ENCODE measurements around the gene TGFBR3. TPM values are rescaled to one million over a fixed set of nuclear protein-coding genes. Genes with fewer than 3 reads are reported as not detected.

The TGFBR3 gene
- total RNA-seq, 1 donor from 2014 or later: 29.9 TPM

- Mint-ChIP-seq H3K4me1 (ENCODE audit: low read depth) (peaks cover 57% of the 10 kb centered on the region), H3K36me3 (ENCODE audit: low read depth) (peaks cover 57% of the 10 kb centered on the region), H3K27ac (peak overlapping the region; percentile 75), H3K9me3 (no peaks in the 10 kb centered on the region), H3K4me3 (ENCODE audit: low read depth) (no peak overlapping the region), H3K27me3 (ENCODE audit: low read depth) (no peaks in the 10 kb centered on the region)
- intact Hi-C loops (cut with micrococcal nuclease): loop anchor here (1.0 kb wide), 3 partner anchors 19 to 35 kb away; no protein-coding TSS in a partner anchor
- DNase-seq (ENCODE audit: low spot score): no peak
Observed at GRCh38 chr1:91732291-91733107, 153.5 kb downstream of the TGFBR3 start.

- Mint-ChIP-seq H3K9me3 (no peaks in the 10 kb centered on the region), H3K4me1 (ENCODE audit: low read depth) (peaks cover 59% of the 10 kb centered on the region), H3K27me3 (ENCODE audit: low read depth) (no peaks in the 10 kb centered on the region), H3K4me3 (ENCODE audit: low read depth) (peak overlapping the region; percentile 5), H3K27ac (peak overlapping the region; percentile 75), H3K36me3 (ENCODE audit: low read depth) (peaks cover 61% of the 10 kb centered on the region)
- no peak for DNase-seq (ENCODE audit: low spot score)
- intact Hi-C loops (cut with micrococcal nuclease): loop anchor here (1.0 to 2.0 kb wide), 5 partner anchors 19 to 145 kb away; no protein-coding TSS in a partner anchor
Observed at GRCh38 chr1:91731815-91732214, 154.1 kb downstream of the TGFBR3 start.

GRCh38 chr1:91730801-91731732 lies 154.9 kb downstream of the TGFBR3 start:
- Mint-ChIP-seq H3K9me3 (no peaks in the 10 kb centered on the region), H3K4me1 (ENCODE audit: low read depth) (peaks cover 59% of the 10 kb centered on the region), H3K27ac (peak overlapping the region; percentile 75), H3K4me3 (ENCODE audit: low read depth) (peak overlapping the region; percentile 31), H3K27me3 (ENCODE audit: low read depth) (no peaks in the 10 kb centered on the region), H3K36me3 (ENCODE audit: low read depth) (peaks cover 67% of the 10 kb centered on the region)
- intact Hi-C loops (cut with micrococcal nuclease): loop anchor here (1.0 to 2.0 kb wide), 2 partner anchors 73 to 146 kb away; no protein-coding TSS in a partner anchor
- no peak for DNase-seq (ENCODE audit: low spot score)

- no peaks in the 10 kb centered on the region for H3K9me3 Mint-ChIP-seq
- intact Hi-C loops (cut with micrococcal nuclease): loop anchor here (2.0 kb wide), 1 partner anchor 147 kb away; no protein-coding TSS in a partner anchor
- H3K27ac Mint-ChIP-seq: peak overlapping the region; percentile 5
Observed at GRCh38 chr1:91729621-91730358, 156.2 kb downstream of the TGFBR3 start.

GRCh38 chr1:91727763-91728162 lies 158.2 kb downstream of the TGFBR3 start:
- DNase-seq (ENCODE audit: low spot score): no peak
- Mint-ChIP-seq H3K4me3 (ENCODE audit: low read depth) (no peak overlapping the region), H3K36me3 (ENCODE audit: low read depth) (peaks cover 72% of the 10 kb centered on the region), H3K4me1 (ENCODE audit: low read depth) (peaks cover 41% of the 10 kb centered on the region), H3K27ac (no peak overlapping the region), H3K9me3 (no peaks in the 10 kb centered on the region), H3K27me3 (ENCODE audit: low read depth) (no peaks in the 10 kb centered on the region)
- intact Hi-C loops (cut with micrococcal nuclease): no loop called here

More at GRCh38 chr1:91729621-91730358, 156.2 kb downstream of the TGFBR3 start:
- no peaks in the 10 kb centered on the region for H3K27me3 Mint-ChIP-seq (ENCODE audit: low read depth)
- no peak overlapping the region for H3K4me3 Mint-ChIP-seq (ENCODE audit: low read depth)
- H3K36me3 Mint-ChIP-seq (ENCODE audit: low read depth): peaks cover 78% of the 10 kb centered on the region
- DNase-seq (ENCODE audit: low spot score): no peak
- peaks cover 51% of the 10 kb centered on the region for H3K4me1 Mint-ChIP-seq (ENCODE audit: low read depth)

GRCh38 chr1:91725989-91726721 lies 159.8 kb downstream of the TGFBR3 start:
- Mint-ChIP-seq H3K4me3 (ENCODE audit: low read depth) (no peak overlapping the region), H3K4me1 (ENCODE audit: low read depth) (peaks cover 25% of the 10 kb centered on the region), H3K36me3 (ENCODE audit: low read depth) (peaks cover 73% of the 10 kb centered on the region), H3K9me3 (no peaks in the 10 kb centered on the region), H3K27me3 (ENCODE audit: low read depth) (no peaks in the 10 kb centered on the region), H3K27ac (no peak overlapping the region)
- DNase-seq (ENCODE audit: low spot score): no peak
- intact Hi-C loops (cut with micrococcal nuclease): no loop called here

- peaks cover 77% of the 10 kb centered on the region for H3K36me3 Mint-ChIP-seq (ENCODE audit: low read depth)
- no peak overlapping the region for H3K4me3 Mint-ChIP-seq (ENCODE audit: low read depth)
- H3K27me3 Mint-ChIP-seq (ENCODE audit: low read depth): no peaks in the 10 kb centered on the region
- H3K27ac Mint-ChIP-seq: no peak overlapping the region
- H3K4me1 Mint-ChIP-seq (ENCODE audit: low read depth): peaks cover 20% of the 10 kb centered on the region
- DNase-seq (ENCODE audit: low spot score): no peak
- intact Hi-C loops (cut with micrococcal nuclease): no loop called here
- no peaks in the 10 kb centered on the region for H3K9me3 Mint-ChIP-seq
Observed at GRCh38 chr1:91725618-91725988, 160.3 kb downstream of the TGFBR3 start.

- Mint-ChIP-seq H3K4me1 (ENCODE audit: low read depth) (peaks cover 11% of the 10 kb centered on the region), H3K36me3 (ENCODE audit: low read depth) (peaks cover 76% of the 10 kb centered on the region), H3K27me3 (ENCODE audit: low read depth) (no peaks in the 10 kb centered on the region), H3K9me3 (no peaks in the 10 kb centered on the region), H3K27ac (no peak overlapping the region), H3K4me3 (ENCODE audit: low read depth) (no peak overlapping the region)
- no peak for DNase-seq (ENCODE audit: low spot score)
- intact Hi-C loops (cut with micrococcal nuclease): no loop called here
Observed at GRCh38 chr1:91724644-91725043, 161.3 kb downstream of the TGFBR3 start.

- DNase-seq (ENCODE audit: low spot score): no peak
- peaks cover 9% of the 10 kb centered on the region for H3K4me1 Mint-ChIP-seq (ENCODE audit: low read depth)
- intact Hi-C loops (cut with micrococcal nuclease): no loop called here
- no peak overlapping the region for H3K27ac Mint-ChIP-seq
- H3K27me3 Mint-ChIP-seq (ENCODE audit: low read depth): no peaks in the 10 kb centered on the region
- H3K36me3 Mint-ChIP-seq (ENCODE audit: low read depth): peaks cover 78% of the 10 kb centered on the region
- H3K4me3 Mint-ChIP-seq (ENCODE audit: low read depth): no peak overlapping the region
- no peaks in the 10 kb centered on the region for H3K9me3 Mint-ChIP-seq
Observed at GRCh38 chr1:91724231-91724630, 161.7 kb downstream of the TGFBR3 start.

- intact Hi-C loops (cut with micrococcal nuclease): no loop called here
Observed at GRCh38 chr1:91720044-91720443, 165.9 kb downstream of the TGFBR3 start.

GRCh38 chr1:91718877-91719276 lies 167.1 kb downstream of the TGFBR3 start:
- intact Hi-C loops (cut with micrococcal nuclease): no loop called here
- no peaks in the 10 kb centered on the region for H3K9me3 Mint-ChIP-seq
- no peaks in the 10 kb centered on the region for H3K27me3 Mint-ChIP-seq (ENCODE audit: low read depth)
- DNase-seq (ENCODE audit: low spot score): no peak
- H3K27ac Mint-ChIP-seq: no peak overlapping the region
- H3K4me1 Mint-ChIP-seq (ENCODE audit: low read depth): peaks cover 21% of the 10 kb centered on the region
- no peak overlapping the region for H3K4me3 Mint-ChIP-seq (ENCODE audit: low read depth)
- H3K36me3 Mint-ChIP-seq (ENCODE audit: low read depth): peaks cover 75% of the 10 kb centered on the region

More at GRCh38 chr1:91720044-91720443, 165.9 kb downstream of the TGFBR3 start:
- Mint-ChIP-seq H3K4me1 (ENCODE audit: low read depth) (peaks cover 10% of the 10 kb centered on the region), H3K4me3 (ENCODE audit: low read depth) (no peak overlapping the region), H3K9me3 (no peaks in the 10 kb centered on the region), H3K36me3 (ENCODE audit: low read depth) (peaks cover 73% of the 10 kb centered on the region), H3K27me3 (ENCODE audit: low read depth) (no peaks in the 10 kb centered on the region), H3K27ac (no peak overlapping the region)
- no peak for DNase-seq (ENCODE audit: low spot score)

- Mint-ChIP-seq H3K27ac (no peak overlapping the region), H3K9me3 (no peaks in the 10 kb centered on the region), H3K36me3 (ENCODE audit: low read depth) (peaks cover 78% of the 10 kb centered on the region), H3K4me3 (ENCODE audit: low read depth) (no peak overlapping the region), H3K27me3 (ENCODE audit: low read depth) (no peaks in the 10 kb centered on the region), H3K4me1 (ENCODE audit: low read depth) (peaks cover 25% of the 10 kb centered on the region)
- no peak for DNase-seq (ENCODE audit: low spot score)
- intact Hi-C loops (cut with micrococcal nuclease): no loop called here
Observed at GRCh38 chr1:91718368-91718767, 167.6 kb downstream of the TGFBR3 start.

Data from activated T-helper 2 cell treated with anti-CD3 and anti-CD28 coated beads, Interferon-gamma antibody, Interleukin-2, Interleukin-4, amounts not matched to agents 10 μg/mL and 5 μg/mL and 100 μg/mL, durations not matched to agents 14 hours and 24 hours and 36 hours (primary cell).